ENCODE measurements around the gene CAMK2B. TPM values are rescaled to one million over a fixed set of nuclear protein-coding genes. Genes with fewer than 3 reads are reported as not detected.

Gene CAMK2B
- total RNA-seq, 1 donor from 2014 or later = 0.30 TPM

DNA sequence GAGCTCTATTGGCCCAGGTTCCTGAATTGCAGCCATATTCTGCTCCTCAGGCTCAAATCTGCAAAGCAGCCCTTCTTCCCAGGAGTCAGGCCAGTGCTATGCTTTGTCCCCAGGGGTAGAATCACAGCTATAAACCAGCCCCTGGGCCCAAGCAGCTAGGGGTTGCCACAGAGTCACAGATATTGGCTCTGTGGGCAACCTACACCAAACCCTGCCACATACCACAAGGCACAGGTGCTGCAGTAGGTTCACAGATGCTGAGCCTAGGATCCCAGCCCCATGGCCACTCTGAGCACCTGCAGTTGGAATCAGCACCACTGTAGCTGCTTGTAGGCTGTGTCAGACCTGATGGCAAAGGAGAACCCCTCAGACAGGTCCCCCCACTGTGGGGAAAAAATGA is 43.1 kb upstream of the CAMK2B start:
- Histone ChIP-seq H3K9me3 (no peaks in the 10 kb centered on the region), H3K27ac (no peak overlapping the region), H3K4me3 (no peak overlapping the region), H3K27me3 (ENCODE audit: low read depth) (no peaks in the 10 kb centered on the region), H3K36me3 (no peaks in the 10 kb centered on the region), H3K4me1 (no peaks in the 10 kb centered on the region)
- TF ChIP-seq, protein P1, sequence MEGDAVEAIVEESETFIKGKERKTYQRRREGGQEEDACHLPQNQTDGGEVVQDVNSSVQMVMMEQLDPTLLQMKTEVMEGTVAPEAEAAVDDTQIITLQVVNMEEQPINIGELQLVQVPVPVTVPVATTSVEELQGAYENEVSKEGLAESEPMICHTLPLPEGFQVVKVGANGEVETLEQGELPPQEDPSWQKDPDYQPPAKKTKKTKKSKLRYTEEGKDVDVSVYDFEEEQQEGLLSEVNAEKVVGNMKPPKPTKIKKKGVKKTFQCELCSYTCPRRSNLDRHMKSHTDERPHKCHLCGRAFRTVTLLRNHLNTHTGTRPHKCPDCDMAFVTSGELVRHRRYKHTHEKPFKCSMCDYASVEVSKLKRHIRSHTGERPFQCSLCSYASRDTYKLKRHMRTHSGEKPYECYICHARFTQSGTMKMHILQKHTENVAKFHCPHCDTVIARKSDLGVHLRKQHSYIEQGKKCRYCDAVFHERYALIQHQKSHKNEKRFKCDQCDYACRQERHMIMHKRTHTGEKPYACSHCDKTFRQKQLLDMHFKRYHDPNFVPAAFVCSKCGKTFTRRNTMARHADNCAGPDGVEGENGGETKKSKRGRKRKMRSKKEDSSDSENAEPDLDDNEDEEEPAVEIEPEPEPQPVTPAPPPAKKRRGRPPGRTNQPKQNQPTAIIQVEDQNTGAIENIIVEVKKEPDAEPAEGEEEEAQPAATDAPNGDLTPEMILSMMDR (IDR thresholded peaks at IDR 0.05) = no peak
- DNase-seq (no peak), ATAC-seq (no peak)
- intact Hi-C loops (cut with DNase I) = no loop called here

GRCh38 chr7:44367475-44368043 is 42.2 kb upstream of the CAMK2B start:
- Histone ChIP-seq H3K4me1 (no peaks in the 10 kb centered on the region), H3K4me3 (no peak overlapping the region), H3K9me3 (no peaks in the 10 kb centered on the region), H3K27ac (no peak overlapping the region), H3K36me3 (no peaks in the 10 kb centered on the region), H3K27me3 (ENCODE audit: low read depth) (no peaks in the 10 kb centered on the region)
- ATAC-seq = no peak
- TF ChIP-seq, protein P1 (IDR thresholded peaks at IDR 0.05) = no peak
- intact Hi-C loops (cut with DNase I) = no loop called here
- no peak for DNase-seq

- TF ChIP-seq, protein P1 (IDR thresholded peaks at IDR 0.05) = no peak
- no peak for DNase-seq
- intact Hi-C loops (cut with DNase I) = no loop called here
- Histone ChIP-seq H3K27ac (no peak overlapping the region), H3K27me3 (ENCODE audit: low read depth) (no peaks in the 10 kb centered on the region), H3K9me3 (no peaks in the 10 kb centered on the region), H3K4me1 (no peaks in the 10 kb centered on the region), H3K36me3 (no peaks in the 10 kb centered on the region), H3K4me3 (no peak overlapping the region)
- no peak for ATAC-seq
Measured at GRCh38 chr7:44366986-44367385, 41.6 kb upstream of the CAMK2B start.

GRCh38 chr7:44353668-44354067 is 28.3 kb upstream of the CAMK2B start:
- ATAC-seq (no peak), DNase-seq (no peak)
- no peaks in the 10 kb centered on the region for H3K9me3 ChIP-seq
- no peaks in the 10 kb centered on the region for H3K4me1 ChIP-seq
- no peak overlapping the region for H3K4me3 ChIP-seq
- H3K27ac ChIP-seq = no peak overlapping the region
- H3K36me3 ChIP-seq = no peaks in the 10 kb centered on the region
- intact Hi-C loops (cut with DNase I) = no loop called here
- peaks cover 5% of the 10 kb centered on the region for H3K27me3 ChIP-seq (ENCODE audit: low read depth)
- TF ChIP-seq, protein P1 (IDR thresholded peaks at IDR 0.05) = no peak

DNA sequence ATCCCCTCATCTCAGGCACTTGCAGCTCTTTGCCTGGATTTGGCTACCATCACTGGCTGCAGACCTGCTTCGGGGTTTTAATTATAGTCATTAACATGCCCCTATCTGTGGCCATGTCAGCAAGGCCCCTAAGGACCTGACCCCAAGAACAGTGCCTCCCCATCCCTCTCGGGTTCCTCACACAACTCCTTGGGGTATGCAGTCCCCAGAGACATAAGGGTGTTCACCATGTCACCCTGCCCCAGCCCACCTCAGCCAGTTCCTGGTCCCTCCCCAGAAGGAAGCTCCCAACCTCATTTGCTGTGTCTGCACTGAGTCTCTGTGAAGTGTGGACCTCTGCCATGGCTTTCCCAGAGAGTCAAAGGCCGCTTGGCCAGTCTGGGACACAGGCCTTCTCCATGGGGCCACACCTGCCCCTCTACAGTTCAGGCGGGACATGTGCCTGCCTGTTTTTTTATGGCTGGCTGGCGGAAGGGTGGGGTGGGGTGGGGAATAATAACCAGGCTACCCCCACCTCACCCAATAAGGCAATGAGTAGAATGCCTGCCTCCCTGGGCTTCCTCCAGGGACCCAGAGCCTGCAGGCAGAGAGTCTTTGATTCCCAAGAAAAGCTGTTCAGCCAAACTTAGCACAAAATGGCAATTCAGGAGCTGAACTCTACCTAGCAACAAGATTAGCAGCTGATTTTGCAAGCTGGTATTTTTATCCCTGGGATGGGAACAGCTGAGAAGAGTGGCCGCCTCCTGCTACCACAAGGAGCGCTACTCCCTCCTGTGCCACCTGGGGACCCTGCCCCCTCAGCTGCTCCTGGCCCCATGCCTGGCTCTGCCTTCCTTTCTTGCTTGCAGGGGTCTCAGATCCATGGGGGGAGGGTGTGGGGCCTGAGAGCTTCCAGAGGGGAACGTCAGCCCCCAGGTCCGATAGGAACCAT is 23.7 kb upstream of the CAMK2B start:
- TF ChIP-seq, protein P1 (IDR thresholded peaks at IDR 0.05) = no peak

More for the DNA sequence above, 23.7 kb upstream of the CAMK2B start:
- intact Hi-C loops (cut with DNase I) = no loop called here
- Histone ChIP-seq H3K36me3 (no peaks in the 10 kb centered on the region), H3K4me1 (no peaks in the 10 kb centered on the region), H3K4me3 (no peak overlapping the region), H3K27me3 (ENCODE audit: low read depth) (peaks cover 12% of the 10 kb centered on the region), H3K9me3 (no peaks in the 10 kb centered on the region), H3K27ac (no peak overlapping the region)
- ATAC-seq = no peak
- DNase-seq = no peak
